ENCODE measurements around the gene SYT12. TPM values are rescaled to one million over a fixed set of nuclear protein-coding genes. Genes with fewer than 3 reads are reported as not detected.

Gene SYT12
- total and polyA plus RNA-seq, 9 of the 15 experiments (the other 6 are each of a cell fraction or from before 2014, with no cell fraction given) = 0.03 to 0.11 (median 0.03) TPM; not detected in 4

DNA sequence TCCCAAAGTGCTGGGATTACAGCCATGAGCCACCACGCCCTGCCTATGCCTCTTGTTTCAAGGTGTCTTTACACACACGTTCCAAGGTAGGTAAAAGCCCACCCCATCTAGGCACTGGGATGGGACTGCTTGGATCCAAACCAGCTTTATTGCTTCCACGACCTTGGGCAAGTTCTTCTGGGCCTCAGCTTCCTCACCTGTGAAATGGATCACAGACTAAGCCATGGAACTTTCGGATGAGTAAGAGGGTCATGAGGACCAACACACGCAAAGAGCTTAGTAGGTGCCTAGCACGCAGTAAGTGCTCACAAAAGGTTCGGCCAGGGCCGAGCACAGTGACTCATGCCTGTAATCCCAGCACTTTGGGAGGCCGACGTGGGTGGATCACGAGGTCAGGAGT lies 49.4 kb downstream of the SYT12 start (continued):
- TF ChIP-seq, protein P1, sequence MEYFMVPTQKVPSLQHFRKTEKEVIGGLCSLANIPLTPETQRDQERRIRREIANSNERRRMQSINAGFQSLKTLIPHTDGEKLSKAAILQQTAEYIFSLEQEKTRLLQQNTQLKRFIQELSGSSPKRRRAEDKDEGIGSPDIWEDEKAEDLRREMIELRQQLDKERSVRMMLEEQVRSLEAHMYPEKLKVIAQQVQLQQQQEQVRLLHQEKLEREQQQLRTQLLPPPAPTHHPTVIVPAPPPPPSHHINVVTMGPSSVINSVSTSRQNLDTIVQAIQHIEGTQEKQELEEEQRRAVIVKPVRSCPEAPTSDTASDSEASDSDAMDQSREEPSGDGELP (CRISPR knock-in tag; IDR thresholded peaks at IDR 0.05; ENCODE audit: borderline replicate concordance) = 0 out of 2 replicates have a peak, but pooled peaks have one; percentile 16
- no peak for TF ChIP-seq HLTF (IDR thresholded peaks at IDR 0.05)
- TF ChIP-seq MCM7 (IDR thresholded peaks at IDR 0.05) = no peak
- TF ChIP-seq BCOR (IDR thresholded peaks at IDR 0.05) = peak; percentile 76
- no peak for TF ChIP-seq POU5F1 (IDR thresholded peaks at IDR 0.05; ENCODE audit: borderline replicate concordance, low read depth, low read length, partially characterized antibody)
- TF ChIP-seq SMARCA5 (IDR thresholded peaks at IDR 0.05) = peak; percentile 69; the same call in 1 of the 2 replicates
- TF ChIP-seq ESRRA (IDR thresholded peaks at IDR 0.05; ENCODE audit: borderline replicate concordance, low read depth) = peak; percentile 89
- no peak for TF ChIP-seq HMG20A (CRISPR knock-in tag; conservative IDR thresholded peaks at IDR 0.05)
- TF ChIP-seq KDM1A (IDR thresholded peaks at IDR 0.05) = peak; percentile 51 to 57; a peak in 3 of 4 replicates
- TF ChIP-seq RBM25 (IDR thresholded peaks at IDR 0.05; ENCODE audit: low read depth, low read length, severe bottlenecking) = peak; percentile 65
- TF ChIP-seq, protein P2, sequence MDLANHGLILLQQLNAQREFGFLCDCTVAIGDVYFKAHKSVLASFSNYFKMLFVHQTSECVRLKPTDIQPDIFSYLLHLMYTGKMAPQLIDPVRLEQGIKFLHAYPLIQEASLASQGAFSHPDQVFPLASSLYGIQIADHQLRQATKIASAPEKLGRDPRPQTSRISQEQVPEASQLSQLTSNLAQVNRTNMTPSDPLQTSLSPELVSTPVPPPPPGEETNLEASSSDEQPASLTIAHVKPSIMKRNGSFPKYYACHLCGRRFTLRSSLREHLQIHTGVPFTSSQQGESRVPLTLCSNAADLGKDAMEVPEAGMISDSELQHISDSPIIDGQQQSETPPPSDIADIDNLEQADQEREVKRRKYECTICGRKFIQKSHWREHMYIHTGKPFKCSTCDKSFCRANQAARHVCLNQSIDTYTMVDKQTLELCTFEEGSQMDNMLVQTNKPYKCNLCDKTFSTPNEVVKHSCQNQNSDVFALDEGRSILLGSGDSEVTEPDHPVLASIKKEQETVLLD (IDR thresholded peaks at IDR 0.05) = no peak
- no peak for TF ChIP-seq KAT2B (IDR thresholded peaks at IDR 0.05; ENCODE audit: low read depth, low read length)
- TF ChIP-seq GATA2 (CRISPR knock-in tag; IDR thresholded peaks at IDR 0.05) = no peak
- no peak for TF ChIP-seq ETV5 (CRISPR knock-in tag; IDR thresholded peaks at IDR 0.05; ENCODE audit: low read depth)
- TF ChIP-seq, protein P3, sequence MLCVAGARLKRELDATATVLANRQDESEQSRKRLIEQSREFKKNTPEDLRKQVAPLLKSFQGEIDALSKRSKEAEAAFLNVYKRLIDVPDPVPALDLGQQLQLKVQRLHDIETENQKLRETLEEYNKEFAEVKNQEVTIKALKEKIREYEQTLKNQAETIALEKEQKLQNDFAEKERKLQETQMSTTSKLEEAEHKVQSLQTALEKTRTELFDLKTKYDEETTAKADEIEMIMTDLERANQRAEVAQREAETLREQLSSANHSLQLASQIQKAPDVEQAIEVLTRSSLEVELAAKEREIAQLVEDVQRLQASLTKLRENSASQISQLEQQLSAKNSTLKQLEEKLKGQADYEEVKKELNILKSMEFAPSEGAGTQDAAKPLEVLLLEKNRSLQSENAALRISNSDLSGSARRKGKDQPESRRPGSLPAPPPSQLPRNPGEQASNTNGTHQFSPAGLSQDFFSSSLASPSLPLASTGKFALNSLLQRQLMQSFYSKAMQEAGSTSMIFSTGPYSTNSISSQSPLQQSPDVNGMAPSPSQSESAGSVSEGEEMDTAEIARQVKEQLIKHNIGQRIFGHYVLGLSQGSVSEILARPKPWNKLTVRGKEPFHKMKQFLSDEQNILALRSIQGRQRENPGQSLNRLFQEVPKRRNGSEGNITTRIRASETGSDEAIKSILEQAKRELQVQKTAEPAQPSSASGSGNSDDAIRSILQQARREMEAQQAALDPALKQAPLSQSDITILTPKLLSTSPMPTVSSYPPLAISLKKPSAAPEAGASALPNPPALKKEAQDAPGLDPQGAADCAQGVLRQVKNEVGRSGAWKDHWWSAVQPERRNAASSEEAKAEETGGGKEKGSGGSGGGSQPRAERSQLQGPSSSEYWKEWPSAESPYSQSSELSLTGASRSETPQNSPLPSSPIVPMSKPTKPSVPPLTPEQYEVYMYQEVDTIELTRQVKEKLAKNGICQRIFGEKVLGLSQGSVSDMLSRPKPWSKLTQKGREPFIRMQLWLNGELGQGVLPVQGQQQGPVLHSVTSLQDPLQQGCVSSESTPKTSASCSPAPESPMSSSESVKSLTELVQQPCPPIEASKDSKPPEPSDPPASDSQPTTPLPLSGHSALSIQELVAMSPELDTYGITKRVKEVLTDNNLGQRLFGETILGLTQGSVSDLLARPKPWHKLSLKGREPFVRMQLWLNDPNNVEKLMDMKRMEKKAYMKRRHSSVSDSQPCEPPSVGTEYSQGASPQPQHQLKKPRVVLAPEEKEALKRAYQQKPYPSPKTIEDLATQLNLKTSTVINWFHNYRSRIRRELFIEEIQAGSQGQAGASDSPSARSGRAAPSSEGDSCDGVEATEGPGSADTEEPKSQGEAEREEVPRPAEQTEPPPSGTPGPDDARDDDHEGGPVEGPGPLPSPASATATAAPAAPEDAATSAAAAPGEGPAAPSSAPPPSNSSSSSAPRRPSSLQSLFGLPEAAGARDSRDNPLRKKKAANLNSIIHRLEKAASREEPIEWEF (CRISPR knock-in tag; IDR thresholded peaks at IDR 0.05) = no peak

Data from K562 (cell line).